Glomerular endothelial cell (primary cell): Measurements from ENCODE around the gene PRUNE2. TPM values are rescaled to one million over a fixed set of nuclear protein-coding genes. Genes with fewer than 3 reads are reported as not detected.
"Not testable (repeated sequence)": the region's sequence is repeated elsewhere in the genome, so short reads cannot be mapped to it uniquely, and the experiment has no call there.

ENCODE experiments used
- DNase-seq: peaks from one replicate; pipeline ENCODE4 v3.0.0-alpha.2; 2011; ENCODE audit warnings: low read depth, low spot score; ENCODE audit errors: extremely low read depth
- total RNA-seq: library from RNA; depleted of rRNA; stranded (reverse); fragments of >200 nt; gene quantifications from 2 replicates; pipeline ENCODE4 v1.2.3, GENCODE V29; 2015

PRUNE2 gene
- total RNA-seq, 1 donor from 2014 or later: 7.1 TPM

GRCh38 chr9:76876098-76876497 lies 29.8 kb downstream of the PRUNE2 start:
- no peak for DNase-seq

- no peak for DNase-seq
Measured at GRCh38 chr9:76873821-76874220, 32.1 kb downstream of the PRUNE2 start.

- no peak for DNase-seq
Measured at GRCh38 chr9:76873056-76873792, 32.7 kb downstream of the PRUNE2 start.

DNA sequence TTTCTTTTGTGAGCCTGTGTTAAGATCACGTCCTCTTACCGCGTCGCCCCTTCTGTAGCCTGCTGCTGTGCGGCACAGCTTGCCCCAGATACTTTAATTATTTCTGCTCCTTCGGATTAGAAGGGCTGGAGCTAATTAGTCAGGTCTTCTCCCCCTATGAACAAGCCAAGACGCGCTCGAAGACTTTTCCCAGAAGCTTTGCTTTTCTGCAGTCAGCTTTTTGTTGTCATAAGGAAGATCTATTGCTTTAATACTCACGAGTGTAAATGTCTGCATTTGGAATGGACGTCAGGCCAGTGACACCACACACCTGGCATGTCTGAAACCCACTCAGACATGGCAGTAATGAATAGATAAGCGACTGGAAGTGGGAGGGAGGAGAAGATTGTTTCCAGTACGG lies 37.0 kb downstream of the PRUNE2 start:
- no peak for DNase-seq

- no peak for DNase-seq
Measured at GRCh38 chr9:76866689-76867088, 39.2 kb downstream of the PRUNE2 start.

- DNase-seq: no peak
Measured at GRCh38 chr9:76863832-76864231, 42.1 kb downstream of the PRUNE2 start.

DNA sequence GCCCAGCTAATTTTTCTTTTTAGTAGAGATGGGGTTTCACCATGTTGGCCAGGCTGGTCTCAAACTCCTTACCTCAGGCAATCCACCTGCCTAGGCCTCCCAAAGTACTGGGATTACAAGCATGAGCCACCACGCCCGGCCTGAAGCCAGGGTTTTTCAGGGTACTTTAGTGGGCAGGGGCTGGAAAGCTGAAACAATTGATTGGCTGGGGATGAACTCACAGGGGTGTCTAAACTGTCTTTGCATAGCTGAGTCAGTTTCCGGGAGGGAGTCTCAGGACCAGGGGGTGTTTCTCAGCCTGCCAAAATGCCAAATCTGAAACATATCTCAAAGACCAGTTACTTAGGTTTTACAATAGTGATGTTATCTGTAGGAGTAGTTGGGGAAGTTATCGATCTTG lies 46.1 kb downstream of the PRUNE2 start:
- DNase-seq: no peak

DNA sequence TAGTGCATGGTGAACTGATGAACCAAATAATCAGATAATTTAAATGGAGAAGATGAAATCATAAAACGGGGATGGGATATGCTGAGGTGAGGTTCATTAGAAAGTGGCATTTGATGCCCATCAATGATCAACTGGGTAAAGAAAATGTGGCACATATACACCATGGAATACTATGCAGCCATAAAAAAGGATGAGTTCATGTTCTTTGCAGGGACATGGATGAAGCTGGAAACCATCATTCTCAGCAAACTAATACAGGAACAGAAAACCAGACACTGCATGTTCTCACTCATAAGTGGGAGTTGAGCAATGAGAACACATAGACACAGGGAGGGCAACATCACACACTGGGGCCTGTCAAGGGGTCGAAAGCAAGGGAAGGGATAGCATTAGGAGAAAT lies 47.7 kb downstream of the PRUNE2 start:
- DNase-seq: not testable (repeated sequence)

GRCh38 chr9:76856016-76856415 lies 49.9 kb downstream of the PRUNE2 start:
- no peak for DNase-seq

DNA sequence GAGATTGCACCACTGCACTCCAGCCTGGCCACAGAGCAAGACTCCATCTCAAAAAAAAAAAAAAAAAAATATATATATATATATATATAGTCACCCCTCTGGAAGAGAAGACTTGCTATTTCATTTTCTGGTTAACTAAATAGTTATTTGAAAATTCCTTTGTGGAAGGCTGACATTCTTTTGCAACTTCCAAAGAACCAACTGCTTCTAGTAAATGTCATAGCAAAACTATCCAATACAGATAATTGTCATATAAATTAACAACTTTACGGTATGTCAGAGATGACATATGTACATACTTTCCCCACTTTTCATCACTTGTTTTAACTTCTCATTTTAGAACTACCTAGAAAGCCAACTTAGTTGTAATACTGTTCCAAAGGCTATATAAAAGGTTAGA lies 50.9 kb downstream of the PRUNE2 start:
- DNase-seq: no peak

DNA sequence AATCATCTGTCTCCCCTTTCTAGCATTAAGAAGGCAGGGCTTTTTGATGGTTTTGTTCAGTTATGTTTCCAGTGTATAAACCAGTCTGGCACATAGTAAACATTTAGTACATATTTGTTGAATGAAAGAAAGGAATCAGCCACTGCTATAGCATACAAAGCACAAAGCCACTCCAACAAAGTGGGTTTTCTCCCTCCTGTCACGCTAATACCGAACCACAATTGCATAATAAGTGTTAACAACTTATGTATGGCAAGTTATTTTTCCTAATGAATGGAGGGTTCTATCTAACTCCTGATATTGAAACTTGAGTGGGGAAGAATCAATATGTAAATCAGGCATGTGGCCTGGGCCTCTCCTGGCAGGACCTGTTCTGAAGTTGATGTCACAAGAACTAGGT lies 53.9 kb downstream of the PRUNE2 start:
- no peak for DNase-seq

DNA sequence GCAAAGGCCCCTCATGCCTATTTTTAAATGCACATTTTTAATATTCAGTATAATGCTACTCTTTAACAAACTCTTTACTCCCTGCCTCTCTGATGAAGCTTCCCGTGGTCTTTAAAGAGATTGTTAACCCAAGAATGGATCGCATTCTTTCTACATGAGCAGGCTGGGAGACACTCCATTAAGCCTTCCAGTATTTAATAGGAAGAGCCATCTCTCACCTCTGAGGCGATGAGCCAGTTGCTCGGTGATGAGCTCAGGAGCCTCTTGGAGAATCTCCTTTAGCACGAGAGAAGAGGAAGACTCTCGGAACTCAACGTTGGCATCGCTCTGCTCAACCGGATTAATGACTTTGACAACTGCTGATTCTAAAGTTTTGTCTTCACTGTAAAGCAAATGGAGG lies 59.6 kb downstream of the PRUNE2 start:
- no peak for DNase-seq

DNA sequence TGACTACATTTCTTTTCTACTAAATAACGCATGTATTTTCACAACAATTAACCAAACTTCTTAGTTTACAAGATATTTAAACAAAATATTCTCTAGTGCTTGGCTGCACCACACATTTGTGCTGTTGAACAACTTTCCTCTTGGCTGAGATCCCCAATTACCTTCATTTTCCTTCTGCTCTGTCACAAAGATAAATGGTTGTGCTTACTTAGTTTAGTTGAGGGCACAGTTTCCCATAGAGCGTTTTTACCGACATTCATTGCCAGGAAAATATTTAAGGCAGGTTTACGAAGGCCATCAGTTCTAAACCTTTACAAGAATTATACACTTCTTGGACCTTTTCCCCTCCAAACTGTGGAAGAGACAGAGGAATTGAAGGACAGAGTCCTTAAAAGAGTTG lies 60.7 kb downstream of the PRUNE2 start:
- DNase-seq: no peak

- DNase-seq: no peak
Measured at GRCh38 chr9:76835571-76836283, 70.2 kb downstream of the PRUNE2 start.

GRCh38 chr9:76828447-76828846 lies 77.5 kb downstream of the PRUNE2 start:
- DNase-seq: no peak

DNA sequence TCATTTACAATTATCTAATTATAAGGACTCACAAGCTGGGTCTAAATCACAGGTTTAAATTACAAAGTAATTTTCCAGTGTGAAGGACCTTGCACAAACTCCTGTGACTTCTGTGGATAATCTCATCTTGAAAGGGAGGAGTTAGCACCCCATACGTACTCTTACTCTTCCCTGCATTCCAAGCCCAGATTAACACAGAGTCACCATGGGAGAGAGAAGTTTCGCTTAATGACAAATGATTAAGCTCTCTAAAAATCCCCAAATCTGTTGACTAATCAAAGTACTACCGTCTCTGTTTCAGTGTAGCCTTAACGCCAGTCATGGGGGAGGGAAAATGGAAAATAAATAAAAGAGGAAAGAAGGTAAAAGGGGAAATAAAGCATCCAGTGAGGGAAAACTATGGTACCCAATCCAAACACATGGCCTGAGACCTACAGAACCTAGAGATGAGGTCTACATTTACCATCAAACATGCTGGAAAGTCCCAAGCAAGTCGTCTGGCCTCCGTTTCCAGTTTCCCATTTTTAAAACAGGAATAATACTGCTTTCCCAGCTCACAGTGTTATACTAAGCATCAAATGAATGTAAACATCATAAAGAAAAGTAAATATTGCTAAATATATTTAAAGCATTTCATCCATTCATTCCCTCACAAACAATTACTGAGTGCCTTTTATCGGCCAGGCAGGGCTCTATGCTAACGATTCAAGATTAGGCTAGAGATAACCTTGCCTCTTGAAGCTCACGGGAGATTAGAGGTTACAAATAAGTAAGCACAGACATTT lies 78.4 kb downstream of the PRUNE2 start:
- no peak for DNase-seq

DNA sequence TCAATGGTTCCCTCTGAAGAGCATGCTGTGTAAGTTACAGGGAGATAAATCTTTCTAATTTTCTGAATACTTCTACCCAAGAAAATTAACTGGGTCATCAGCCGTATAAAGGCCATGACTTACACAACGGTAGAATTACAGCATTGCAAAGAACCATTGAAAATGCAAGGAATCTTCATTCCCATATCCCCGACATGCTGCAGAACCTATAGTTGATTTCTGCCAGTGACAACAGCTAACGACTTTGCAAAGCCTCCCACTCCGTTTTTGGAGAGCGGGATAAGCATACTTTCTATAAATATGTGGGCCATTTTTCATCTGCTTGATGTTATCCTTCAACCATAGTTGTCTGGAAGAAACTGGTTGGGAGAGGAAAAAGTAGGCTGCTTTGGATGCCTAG lies 85.5 kb downstream of the PRUNE2 start:
- no peak for DNase-seq

GRCh38 chr9:76818271-76818670 lies 87.6 kb downstream of the PRUNE2 start:
- DNase-seq: peak; percentile 88

DNA sequence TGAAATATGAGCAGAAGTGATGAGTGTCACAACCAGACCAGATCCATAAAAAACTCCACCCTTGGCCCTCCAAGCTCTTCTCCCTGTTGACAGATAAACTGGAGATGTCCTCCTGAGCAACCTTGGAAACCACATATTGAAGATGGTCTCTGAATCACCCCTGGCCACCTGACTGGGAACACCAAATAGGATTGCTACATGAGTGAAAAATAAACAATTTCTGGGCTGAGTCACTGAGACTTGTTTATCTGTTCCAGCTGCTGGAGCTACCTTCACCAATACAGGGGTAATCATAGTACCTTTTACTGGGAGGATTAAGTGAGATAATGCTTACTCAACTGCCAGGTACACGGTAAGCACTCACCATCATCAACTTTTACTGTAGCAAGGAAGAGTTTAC lies 88.4 kb downstream of the PRUNE2 start:
- no peak for DNase-seq

GRCh38 chr9:76812591-76812990 lies 93.3 kb downstream of the PRUNE2 start:
- no peak for DNase-seq

GRCh38 chr9:76810377-76810957 lies 95.4 kb downstream of the PRUNE2 start:
- peak; percentile 42 for DNase-seq
